ENCODE results near the gene CTDNEP1. TPM values are rescaled to one million over a fixed set of nuclear protein-coding genes. Genes with fewer than 3 reads are reported as not detected.
A peak's percentile ranks its signal among the peaks of the same experiment; 100 is the strongest.

Gene CTDNEP1
- total RNA-seq, 1 donor from 2014 or later: 36.4 TPM

DNA sequence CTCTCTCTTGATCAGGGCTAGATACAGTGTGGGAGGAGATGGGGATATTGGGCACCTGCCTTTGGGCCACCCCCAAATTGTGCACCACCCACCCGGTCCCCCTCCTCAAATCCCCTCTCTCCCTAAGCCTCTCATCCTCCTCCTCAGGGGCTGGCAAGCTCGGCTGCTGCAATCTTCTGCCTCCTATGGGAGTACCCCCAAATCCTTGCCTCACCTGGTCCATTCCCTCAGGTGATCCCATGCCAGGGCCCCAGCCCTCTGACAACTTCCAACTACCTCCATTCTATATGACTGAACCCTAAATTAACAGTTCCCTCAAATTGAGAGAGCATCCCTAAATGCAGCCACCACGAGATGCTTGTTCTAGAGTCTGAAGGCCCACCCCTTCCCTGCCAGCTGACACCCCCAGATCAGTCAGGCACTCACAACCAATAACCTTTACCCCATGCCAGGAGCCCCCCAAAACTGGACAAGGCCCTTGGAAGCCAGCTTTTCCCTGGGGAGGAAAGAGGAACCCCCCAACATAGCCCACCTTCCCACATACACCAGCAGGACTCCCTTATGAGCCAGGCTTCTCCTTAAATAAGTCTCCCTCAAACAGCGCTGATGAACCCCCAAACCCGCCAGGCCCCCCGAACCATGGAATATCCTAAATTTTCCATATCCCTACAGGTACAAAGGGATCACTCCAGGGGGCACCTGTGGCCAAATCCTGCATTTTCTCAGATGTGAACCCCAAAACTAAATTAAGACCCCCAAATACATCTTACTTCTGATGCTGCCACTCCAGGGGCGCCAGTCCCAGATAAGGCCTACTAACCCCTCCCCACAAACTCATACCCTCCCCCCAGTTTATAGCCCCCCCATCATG, 35.1 kb downstream of the CTDNEP1 start:
- peak overlapping the region; percentile 65 for H3K4me3 ChIP-seq (ENCODE audit: low read depth, low read length)
- TF ChIP-seq, protein P1, sequence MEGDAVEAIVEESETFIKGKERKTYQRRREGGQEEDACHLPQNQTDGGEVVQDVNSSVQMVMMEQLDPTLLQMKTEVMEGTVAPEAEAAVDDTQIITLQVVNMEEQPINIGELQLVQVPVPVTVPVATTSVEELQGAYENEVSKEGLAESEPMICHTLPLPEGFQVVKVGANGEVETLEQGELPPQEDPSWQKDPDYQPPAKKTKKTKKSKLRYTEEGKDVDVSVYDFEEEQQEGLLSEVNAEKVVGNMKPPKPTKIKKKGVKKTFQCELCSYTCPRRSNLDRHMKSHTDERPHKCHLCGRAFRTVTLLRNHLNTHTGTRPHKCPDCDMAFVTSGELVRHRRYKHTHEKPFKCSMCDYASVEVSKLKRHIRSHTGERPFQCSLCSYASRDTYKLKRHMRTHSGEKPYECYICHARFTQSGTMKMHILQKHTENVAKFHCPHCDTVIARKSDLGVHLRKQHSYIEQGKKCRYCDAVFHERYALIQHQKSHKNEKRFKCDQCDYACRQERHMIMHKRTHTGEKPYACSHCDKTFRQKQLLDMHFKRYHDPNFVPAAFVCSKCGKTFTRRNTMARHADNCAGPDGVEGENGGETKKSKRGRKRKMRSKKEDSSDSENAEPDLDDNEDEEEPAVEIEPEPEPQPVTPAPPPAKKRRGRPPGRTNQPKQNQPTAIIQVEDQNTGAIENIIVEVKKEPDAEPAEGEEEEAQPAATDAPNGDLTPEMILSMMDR (conservative IDR thresholded peaks at IDR 0.05; ENCODE audit: low read depth, low read length): no peak
- no peak for DNase-seq (ENCODE audit: low read depth)

DNA sequence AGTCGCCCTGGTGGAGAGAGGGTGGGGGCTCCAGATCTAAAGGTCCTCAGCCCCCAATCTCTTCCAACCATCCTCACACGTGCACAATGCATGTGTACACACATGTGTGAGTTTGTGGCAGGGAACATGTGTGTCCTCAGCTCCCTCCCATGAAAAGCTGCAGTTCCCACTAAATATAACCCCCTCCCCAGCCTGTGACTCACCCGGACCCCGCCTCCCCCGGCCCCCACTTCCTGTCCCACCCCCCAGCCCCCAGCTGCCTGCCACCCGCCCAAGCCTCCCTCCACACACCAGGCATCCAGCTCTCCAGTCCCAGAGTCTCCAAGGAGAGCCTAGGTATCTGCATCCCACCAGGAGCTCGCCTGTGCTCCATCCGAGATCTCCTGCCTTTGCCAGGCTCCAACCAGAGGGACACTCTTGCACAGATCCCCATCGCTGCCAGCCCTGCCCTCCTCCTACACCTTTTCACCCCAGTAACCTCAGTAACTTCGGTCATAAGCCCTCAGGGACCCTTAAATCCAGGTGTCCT, 35.8 kb downstream of the CTDNEP1 start:
- no peak for DNase-seq (ENCODE audit: low read depth)
- peak overlapping the region; percentile 65 for H3K4me3 ChIP-seq (ENCODE audit: low read depth, low read length)
- TF ChIP-seq, protein P1 (conservative IDR thresholded peaks at IDR 0.05; ENCODE audit: low read depth, low read length): no peak

DNA sequence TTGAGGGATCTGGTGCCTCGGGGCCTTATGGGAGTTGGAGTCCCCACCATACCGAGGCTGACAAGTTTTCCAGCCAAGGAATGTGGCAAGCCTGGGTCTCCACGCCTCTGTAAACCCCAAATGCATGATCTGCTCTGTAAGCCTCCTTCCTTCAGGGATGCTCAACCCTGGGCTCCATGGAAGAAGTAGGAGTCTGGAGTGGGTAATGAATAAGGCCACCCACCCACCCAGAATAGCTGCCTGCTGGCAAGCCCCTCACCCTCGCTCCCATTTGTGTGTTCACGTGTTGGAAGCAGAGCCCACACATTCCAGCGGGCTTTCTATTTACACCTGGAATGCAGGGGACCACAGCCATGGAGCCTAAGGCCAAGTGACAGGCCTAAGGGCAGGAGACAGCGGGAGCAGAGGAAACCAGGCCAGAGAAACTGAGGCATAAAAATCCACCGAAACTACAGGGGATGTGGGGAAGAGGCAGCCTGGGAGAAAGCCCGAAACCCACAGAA, 36.3 kb downstream of the CTDNEP1 start:
- no peak overlapping the region for H3K4me3 ChIP-seq (ENCODE audit: low read depth, low read length)
- peak; percentile 68 for DNase-seq (ENCODE audit: low read depth)
- TF ChIP-seq, protein P1 (conservative IDR thresholded peaks at IDR 0.05; ENCODE audit: low read depth, low read length): no peak

DNA sequence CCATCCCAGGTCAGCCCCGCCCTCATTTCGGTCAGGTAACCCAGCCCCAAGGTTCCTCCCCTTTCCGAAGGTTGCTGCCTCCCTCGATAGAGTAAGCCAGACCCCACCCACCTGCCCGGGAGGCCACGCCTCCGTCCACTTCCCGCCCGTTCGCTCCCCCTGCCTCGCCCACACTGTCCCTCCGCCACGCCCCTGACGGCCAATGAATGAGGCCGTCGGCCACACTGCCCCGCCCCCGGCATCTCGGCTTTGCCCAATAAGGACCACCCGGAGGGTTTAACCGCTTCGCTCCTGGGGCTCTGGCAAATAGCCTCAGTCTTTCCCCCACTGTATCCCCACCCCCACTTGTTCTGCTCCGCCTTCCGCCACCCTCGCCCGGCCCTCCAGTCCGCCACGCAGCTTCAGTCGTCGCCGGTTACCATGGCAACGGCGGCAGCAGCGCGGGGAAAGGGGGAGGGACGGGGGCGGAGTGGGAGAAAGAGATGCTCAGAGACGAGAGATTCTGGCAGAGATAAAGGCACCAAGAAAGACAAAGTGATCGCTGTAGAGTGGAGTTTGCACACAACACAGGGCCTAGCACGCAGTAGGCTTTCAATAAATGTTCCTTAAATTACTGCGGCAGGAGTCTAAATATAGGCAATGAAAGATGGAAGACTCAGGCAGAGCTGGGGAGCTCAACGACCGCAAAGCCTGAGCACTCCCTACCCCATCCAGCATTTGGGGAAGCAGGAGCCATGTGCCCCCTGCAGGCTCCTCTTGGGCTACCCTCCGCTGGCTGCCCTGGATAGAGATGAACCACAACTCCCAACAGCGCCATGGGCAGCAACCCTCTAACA, 37.0 kb downstream of the CTDNEP1 start:
- TF ChIP-seq, protein P1 (conservative IDR thresholded peaks at IDR 0.05; ENCODE audit: low read depth, low read length): peak; percentile 62
- DNase-seq (ENCODE audit: low read depth): no peak

DNA sequence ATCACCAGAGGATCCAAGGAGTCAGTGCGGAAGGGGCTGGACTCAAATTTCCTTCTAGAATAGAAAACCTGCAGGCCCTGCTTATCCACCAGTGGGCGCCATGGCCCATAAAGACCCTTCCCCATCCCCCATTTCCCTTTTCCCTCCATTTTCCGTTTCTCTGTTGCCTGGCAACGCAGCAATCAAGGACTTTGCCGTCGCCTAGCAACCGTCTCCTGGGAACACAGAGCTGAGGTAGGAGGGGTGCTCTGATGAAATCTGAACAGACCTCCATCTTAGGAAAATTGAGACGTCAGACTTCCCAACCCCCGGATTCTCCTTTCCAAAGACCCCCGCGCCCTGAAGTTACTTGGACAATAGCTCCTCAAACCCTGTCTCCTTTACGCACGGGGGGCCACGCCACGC, 37.6 kb downstream of the CTDNEP1 start:
- TF ChIP-seq, protein P1 (conservative IDR thresholded peaks at IDR 0.05; ENCODE audit: low read depth, low read length): peak; percentile 55
- DNase-seq (ENCODE audit: low read depth): no peak
- H3K4me3 ChIP-seq (ENCODE audit: low read depth, low read length): peak overlapping the region; percentile 50

More for the DNA sequence above, 37.0 kb downstream of the CTDNEP1 start:
- peak overlapping the region; percentile 50 for H3K4me3 ChIP-seq (ENCODE audit: low read depth, low read length)

DNA sequence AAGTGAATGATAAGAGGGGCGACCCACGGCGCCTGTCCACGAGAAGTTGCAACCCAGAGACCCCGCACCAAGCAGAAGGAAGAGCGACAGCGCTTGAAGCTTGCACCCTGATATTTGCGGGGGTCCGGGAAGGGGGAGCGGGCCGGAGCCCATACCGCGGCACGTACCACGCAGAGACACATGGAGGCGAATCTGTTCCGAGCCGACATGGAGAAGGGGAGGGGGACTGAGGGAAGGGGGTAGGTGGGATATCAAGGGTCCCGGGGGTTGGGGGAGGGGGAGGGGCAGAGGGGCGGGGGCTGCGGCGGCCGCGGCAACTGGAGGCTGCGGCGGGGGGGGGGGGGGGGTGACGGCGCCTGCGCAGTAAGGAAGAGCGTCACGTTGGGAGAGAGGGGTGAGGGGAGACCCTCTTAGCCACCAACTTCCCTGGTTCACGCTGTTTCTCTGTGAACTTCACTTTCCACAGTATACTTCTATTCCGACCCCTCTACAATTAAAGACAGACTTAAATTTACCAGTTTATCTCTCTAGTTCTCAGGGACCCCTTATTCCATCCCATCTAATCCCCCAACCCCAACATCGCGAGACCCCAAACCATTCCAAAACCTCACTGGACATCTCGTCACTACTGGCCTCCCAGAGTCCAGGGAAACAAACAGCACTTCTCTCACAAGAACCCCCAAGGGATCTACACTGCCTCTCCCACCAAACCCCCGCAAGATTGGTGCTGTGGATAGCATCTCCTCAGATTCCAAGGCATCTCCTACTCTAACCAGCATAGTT, 39.9 kb downstream of the CTDNEP1 start:
- no peak overlapping the region for H3K4me3 ChIP-seq (ENCODE audit: low read depth, low read length)
- TF ChIP-seq, protein P1 (conservative IDR thresholded peaks at IDR 0.05; ENCODE audit: low read depth, low read length): no peak
- no peak for DNase-seq (ENCODE audit: low read depth)

Measured in epithelial cell of proximal tubule (primary cell).